SU-DHL-6 (cell line): Measurements from ENCODE around the gene MUC5AC.
"Not testable (repeated sequence)": the region's sequence is repeated elsewhere in the genome, so short reads cannot be mapped to it uniquely, and the experiment has no call there.

Experiments used
- EZH2phosphoT487 ChIP-seq: fragments of 200-600 bp; sonication (generic), shearing (Covaris generic); conservative IDR thresholded peaks from 2 replicates; pipeline ENCODE4 v1.6.1; 2018; ENCODE audit warnings: mild to moderate bottlenecking, antibody characterized with exemption, low read length, moderate library complexity, mixed read lengths
- TF ChIP-seq, protein P1 (sequence below): fragments of 200-600 bp; sonication (generic); IDR thresholded peaks from one replicate; pipeline ENCODE4 v1.5.1; 2017; ENCODE audit warnings: antibody characterized with exemption, mild to moderate bottlenecking, low read length, moderate library complexity; ENCODE audit not compliant: insufficient read depth, poor library complexity, severe bottlenecking

DNA sequence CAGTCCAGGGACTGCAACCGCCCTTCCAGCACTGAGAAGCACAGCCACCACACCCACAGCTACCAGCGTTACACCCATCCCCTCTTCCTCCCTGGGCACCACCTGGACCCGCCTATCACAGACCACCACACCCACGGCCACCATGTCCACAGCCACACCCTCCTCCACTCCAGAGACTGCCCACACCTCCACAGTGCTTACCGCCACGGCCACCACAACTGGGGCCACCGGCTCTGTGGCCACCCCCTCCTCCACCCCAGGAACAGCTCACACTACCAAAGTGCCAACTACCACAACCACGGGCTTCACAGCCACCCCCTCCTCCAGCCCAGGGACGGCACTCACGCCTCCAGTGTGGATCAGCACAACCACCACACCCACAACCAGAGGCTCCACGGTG, 85.0 kb downstream of the MUC5AC start:
- TF ChIP-seq, protein P1, sequence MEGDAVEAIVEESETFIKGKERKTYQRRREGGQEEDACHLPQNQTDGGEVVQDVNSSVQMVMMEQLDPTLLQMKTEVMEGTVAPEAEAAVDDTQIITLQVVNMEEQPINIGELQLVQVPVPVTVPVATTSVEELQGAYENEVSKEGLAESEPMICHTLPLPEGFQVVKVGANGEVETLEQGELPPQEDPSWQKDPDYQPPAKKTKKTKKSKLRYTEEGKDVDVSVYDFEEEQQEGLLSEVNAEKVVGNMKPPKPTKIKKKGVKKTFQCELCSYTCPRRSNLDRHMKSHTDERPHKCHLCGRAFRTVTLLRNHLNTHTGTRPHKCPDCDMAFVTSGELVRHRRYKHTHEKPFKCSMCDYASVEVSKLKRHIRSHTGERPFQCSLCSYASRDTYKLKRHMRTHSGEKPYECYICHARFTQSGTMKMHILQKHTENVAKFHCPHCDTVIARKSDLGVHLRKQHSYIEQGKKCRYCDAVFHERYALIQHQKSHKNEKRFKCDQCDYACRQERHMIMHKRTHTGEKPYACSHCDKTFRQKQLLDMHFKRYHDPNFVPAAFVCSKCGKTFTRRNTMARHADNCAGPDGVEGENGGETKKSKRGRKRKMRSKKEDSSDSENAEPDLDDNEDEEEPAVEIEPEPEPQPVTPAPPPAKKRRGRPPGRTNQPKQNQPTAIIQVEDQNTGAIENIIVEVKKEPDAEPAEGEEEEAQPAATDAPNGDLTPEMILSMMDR, result not testable (repeated sequence)
- TF ChIP-seq EZH2phosphoT487, result not testable (repeated sequence)
